Endothelial cell of umbilical vein (primary cell): ENCODE measurements around the gene ALOX15B. TPM values are rescaled to one million over a fixed set of nuclear protein-coding genes. Genes with fewer than 3 reads are reported as not detected.

ENCODE experiments used
- BruUV-seq: library from RNA; stranded (reverse); fragments of 400-500 nt; replicated peaks from 2 replicates; lab custom pipeline; 2021; lab: Mats Ljungman, UMichigan
- CTCF ChIA-PET: fragments of 300-600, 350-600 bp; sonication (Branson Sonifier 250); formaldehyde crosslinking; loops from one replicate; lab custom pipeline; 2021; ENCODE audit warnings: antibody characterized with exemption, inconsistent platforms; lab: Charles Lee
- POLR2A ChIA-PET: fragments of 300-600, 350-600 bp; sonication (Branson Sonifier 250); formaldehyde crosslinking; loops from one replicate; lab custom pipeline; 2021; ENCODE audit warnings: antibody characterized with exemption, inconsistent platforms; lab: Charles Lee
- DNase-seq: peaks from one replicate; pipeline ENCODE4 v3.0.0-alpha.2; 2011; ENCODE audit warnings: low read depth, low spot score
- FAIRE-seq: peaks from 2 replicates; lab custom pipeline; 2011; peaks lifted over from hg19 to GRCh38; lab: Jason Lieb, UNC
- H2AFZ ChIP-seq: 2 replicates; pipeline ENCODE4 v1.6.0; 2012; ENCODE audit warnings: low read depth, low read length, control low read depth, inconsistent platforms
- H3K27ac ChIP-seq: 2 replicates; pipeline ENCODE4 v1.5.1; 2011; ENCODE audit warnings: low read depth, mild to moderate bottlenecking, control low read depth, low read length, moderate library complexity; ENCODE audit not compliant: insufficient read depth
- H3K27me3 ChIP-seq, 2 experiments: 2 replicates each; pipeline versions ENCODE4 v1.6.0 to v1.6.1; 2011; ENCODE audit warnings: low read length in 2 of 2, mixed read lengths in 1 of 2; ENCODE audit not compliant: control insufficient read depth in 2 of 2, insufficient read depth in 2 of 2
- H3K36me3 ChIP-seq, 2 experiments: 2 replicates in 1 of 2; 3 replicates in 1 of 2; pipeline ENCODE4 v1.5.1; 2011; ENCODE audit warnings: low read length in 2 of 2, mild to moderate bottlenecking in 1 of 2, moderate library complexity in 1 of 2; ENCODE audit not compliant: control insufficient read depth in 2 of 2, insufficient read depth in 2 of 2; ENCODE audit errors: extremely low read depth in 1 of 2
- H3K4me1 ChIP-seq: 3 replicates; pipeline ENCODE4 v1.5.1; 2011; ENCODE audit warnings: mild to moderate bottlenecking, low read length; ENCODE audit not compliant: control insufficient read depth, insufficient read depth; ENCODE audit errors: extremely low read depth
- H3K4me2 ChIP-seq: 2 replicates; pipeline ENCODE4 v1.6.1; 2011; ENCODE audit warnings: low read length, control low read depth, mixed read lengths; ENCODE audit not compliant: insufficient read depth
- H3K4me3 ChIP-seq, 3 experiments: fragments of 200-600 bp in 1 of 3; sonication (generic), shearing (Covaris generic) in 1 of 3; replicated peaks in 1 of 3; 2 replicates each; pipeline ENCODE4 v1.5.1; 2011 to 2016; ENCODE audit warnings: control low read depth in 3 of 3, low read length in 3 of 3, mild to moderate bottlenecking in 2 of 3, inconsistent platforms in 1 of 3, low read depth in 1 of 3, moderate library complexity in 1 of 3; ENCODE audit not compliant: insufficient read depth in 1 of 3
- H3K79me2 ChIP-seq: 2 replicates; pipeline ENCODE4 v1.6.0; 2012; ENCODE audit warnings: low read length, inconsistent platforms; ENCODE audit not compliant: control insufficient read depth, insufficient read depth
- H3K9ac ChIP-seq: replicated peaks from 2 replicates; pipeline ENCODE3; 2011; ENCODE audit warnings: low read length, control low read depth; ENCODE audit not compliant: insufficient read depth; ENCODE audit errors: extremely low read depth
- H3K9me1 ChIP-seq: replicated peaks from 3 replicates; pipeline ENCODE4 v1.6.0; 2011; ENCODE audit warnings: mild to moderate bottlenecking, low read length; ENCODE audit not compliant: control insufficient read depth, insufficient read depth; ENCODE audit errors: extremely low read depth
- H3K9me3 ChIP-seq: replicated peaks from 2 replicates; pipeline ENCODE4 v1.5.1; 2012; ENCODE audit warnings: low read length, inconsistent platforms; ENCODE audit not compliant: control insufficient read depth, insufficient read depth
- H4K20me1 ChIP-seq: replicated peaks from 2 replicates; pipeline ENCODE3; 2011; ENCODE audit warnings: mild to moderate bottlenecking, low read length; ENCODE audit not compliant: control insufficient read depth, insufficient read depth; ENCODE audit errors: extremely low read depth
- GATA2 ChIP-seq: IDR thresholded peaks from 2 replicates; pipeline ENCODE4 v1.7.0; 2011; ENCODE audit warnings: low read depth, mild to moderate bottlenecking, moderate library complexity, mixed read lengths, low read length; ENCODE audit not compliant: insufficient read length, insufficient read depth
- MYC ChIP-seq: IDR thresholded peaks from one replicate; pipeline ENCODE4 v1.6.1; 2011; ENCODE audit warnings: mild to moderate bottlenecking, low read depth, low read length
- dilution Hi-C: fragments of 300-500 bp; cut with MboI; formaldehyde crosslinking; loops from one replicate; pipeline ENCODE4 v1.15.0; 2019; ENCODE audit warnings: low sequenced_read_pairs; ENCODE audit not compliant: extremely low pct_ligation_motif_present
- intact Hi-C: fragments of 100-400 bp; cut with micrococcal nuclease; formaldehyde crosslinking; loops from one replicate; pipeline ENCODE4 v1.10.0; 2022
- polyA plus RNA-seq, 4 experiments: library from polyadenylated mRNA; depleted of rRNA in 3 of 4; stranded (reverse) in 3 of 4; unstranded in 1 of 4; fragments of >200 nt; gene quantifications; 2 replicates each; pipeline versions ENCODE4 v1.2.1 to v1.2.3, GENCODE V29; 2011 to 2012; ENCODE audit warnings: missing spikeins in 1 of 4
- total RNA-seq: library from RNA; stranded (reverse); gene quantifications from 2 replicates; pipeline ENCODE4 v1.2.3, GENCODE V29; 2021
- TF ChIP-seq, protein P1 (sequence below), 2 donors: IDR thresholded peaks; 1 replicate in 1 of 2; 2 replicates in 1 of 2; pipeline ENCODE4 v1.5.1; 2011; ENCODE audit warnings: low read length in 2 of 2, mild to moderate bottlenecking in 2 of 2, moderate library complexity in 2 of 2, control low read depth in 1 of 2, inconsistent platforms in 1 of 2, low read depth in 1 of 2; ENCODE audit not compliant: insufficient read depth in 1 of 2; ENCODE audit errors: extremely low read depth in 1 of 2

Gene ALOX15B
- total and polyA plus RNA-seq, 2 donors (not counting 3 experiments of a cell fraction or from before 2014, with no cell fraction given): not detected

DNA sequence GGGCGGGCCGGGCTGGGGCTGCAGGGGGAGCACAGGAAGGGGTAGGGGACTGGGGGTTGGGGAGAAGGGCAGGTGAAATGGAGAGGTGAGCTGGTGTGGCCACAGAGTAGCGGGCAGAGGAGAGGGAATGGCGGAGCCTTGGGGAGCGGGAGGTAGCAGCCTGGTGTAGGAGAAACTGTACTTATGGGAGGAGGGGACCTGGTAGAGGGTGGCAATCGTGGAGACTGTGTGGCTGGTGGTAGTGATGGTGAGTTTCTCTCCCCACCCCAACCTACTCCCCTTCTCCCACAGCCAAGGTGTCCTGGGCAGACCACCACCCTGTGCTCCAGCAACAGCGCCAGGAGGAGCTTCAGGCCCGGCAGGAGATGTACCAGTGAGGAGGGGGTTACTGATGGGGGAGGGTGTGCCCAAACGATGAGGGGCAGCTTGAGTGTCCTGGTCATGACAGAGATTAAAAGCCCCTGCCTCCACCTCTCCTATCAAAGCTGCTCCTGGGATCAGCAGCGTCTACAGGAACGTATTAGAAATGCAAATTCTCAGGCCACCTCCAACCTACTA, 831 bp downstream of the ALOX15B start:
- Histone ChIP-seq H3K4me3 (no peak overlapping the region), H4K20me1 (no peaks in the 10 kb centered on the region), H3K9me3 (no peaks in the 10 kb centered on the region), H3K9ac (no peak overlapping the region), H3K27ac (no peak overlapping the region), H3K36me3 (no peaks in the 10 kb centered on the region), H3K9me1 (no peaks in the 10 kb centered on the region), H3K79me2 (no peaks in the 10 kb centered on the region), H3K4me2 (no peak overlapping the region), H3K4me1 (no peaks in the 10 kb centered on the region), H2AFZ (no peak overlapping the region), H3K27me3 (peaks cover 14 to 15% of the 10 kb centered on the region in 2 experiments)
- dilution Hi-C loops: no loop called here
- intact Hi-C loops: no loop called here
- FAIRE-seq (no peak), DNase-seq (no peak)
- TF ChIP-seq, protein P1, sequence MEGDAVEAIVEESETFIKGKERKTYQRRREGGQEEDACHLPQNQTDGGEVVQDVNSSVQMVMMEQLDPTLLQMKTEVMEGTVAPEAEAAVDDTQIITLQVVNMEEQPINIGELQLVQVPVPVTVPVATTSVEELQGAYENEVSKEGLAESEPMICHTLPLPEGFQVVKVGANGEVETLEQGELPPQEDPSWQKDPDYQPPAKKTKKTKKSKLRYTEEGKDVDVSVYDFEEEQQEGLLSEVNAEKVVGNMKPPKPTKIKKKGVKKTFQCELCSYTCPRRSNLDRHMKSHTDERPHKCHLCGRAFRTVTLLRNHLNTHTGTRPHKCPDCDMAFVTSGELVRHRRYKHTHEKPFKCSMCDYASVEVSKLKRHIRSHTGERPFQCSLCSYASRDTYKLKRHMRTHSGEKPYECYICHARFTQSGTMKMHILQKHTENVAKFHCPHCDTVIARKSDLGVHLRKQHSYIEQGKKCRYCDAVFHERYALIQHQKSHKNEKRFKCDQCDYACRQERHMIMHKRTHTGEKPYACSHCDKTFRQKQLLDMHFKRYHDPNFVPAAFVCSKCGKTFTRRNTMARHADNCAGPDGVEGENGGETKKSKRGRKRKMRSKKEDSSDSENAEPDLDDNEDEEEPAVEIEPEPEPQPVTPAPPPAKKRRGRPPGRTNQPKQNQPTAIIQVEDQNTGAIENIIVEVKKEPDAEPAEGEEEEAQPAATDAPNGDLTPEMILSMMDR (IDR thresholded peaks at IDR 0.05; ENCODE audit: extremely low read depth in 1 of 2, insufficient read depth in 1 of 2, low read depth in 1 of 2, low read length in 2 of 2): no peak
- no peak for TF ChIP-seq GATA2
- ChIA-PET POLR2A (no interaction called here), CTCF (interaction anchor here (1.4 to 3.8 kb wide), 3 partner anchors 49 to 296 kb away, joined by 3 to 48 read pairs (median 28); no protein-coding TSS in a partner anchor)
- BruUV-seq: no TSS peak

- no peak overlapping the region for H3K9ac ChIP-seq
- H2AFZ ChIP-seq: no peak overlapping the region
- intact Hi-C loops: loop anchor here (1.0 kb wide), 2 partner anchors 128 to 298 kb away; no protein-coding TSS in a partner anchor
- no peaks in the 10 kb centered on the region for H4K20me1 ChIP-seq
- dilution Hi-C loops: no loop called here
- no peak overlapping the region for H3K4me3 ChIP-seq
- no peaks in the 10 kb centered on the region for H3K4me1 ChIP-seq
- POLR2A ChIA-PET: interaction anchor here (0.6 kb wide), 1 partner anchor 129 kb away, joined by 8 read pairs; no protein-coding TSS in a partner anchor
- no peaks in the 10 kb centered on the region for H3K9me3 ChIP-seq
- no peak overlapping the region for H3K4me2 ChIP-seq
- no peaks in the 10 kb centered on the region for H3K36me3 ChIP-seq
- no peak for TF ChIP-seq MYC
- TF ChIP-seq, protein P1 (IDR thresholded peaks at IDR 0.05; ENCODE audit: extremely low read depth in 1 of 2, insufficient read depth in 1 of 2, low read depth in 1 of 2, low read length in 2 of 2): peak; percentile 39 to 48
- DNase-seq (peak; percentile 66), FAIRE-seq (peak; percentile 77)
- no peak overlapping the region for H3K27ac ChIP-seq
- CTCF ChIA-PET: interaction anchor here (0.6 to 3.8 kb wide), 49 partner anchors 10 to 699 kb away, joined by 3 to 48 read pairs (median 5); partner anchors contain the start of genes CNTROB, DNAH2, GUCY2D and RNF227
- H3K9me1 ChIP-seq: no peaks in the 10 kb centered on the region
- peaks cover 9 to 14% of the 10 kb centered on the region in 2 experiments for H3K27me3 ChIP-seq
- H3K79me2 ChIP-seq: no peaks in the 10 kb centered on the region
- no TSS peak for BruUV-seq
These were observed 2.5 kb downstream of the ALOX15B start for GRCh38 chr17:8041249-8041928.
